CD1c-positive myeloid dendritic cell (primary cell): Measurements from ENCODE around the gene ZNF234.
"Not testable (repeated sequence)": the region's sequence is repeated elsewhere in the genome, so short reads cannot be mapped to it uniquely, and the experiment has no call there.

Experiments
- DNase-seq: peaks from one replicate; pipeline ENCODE4 v3.0.0-alpha.2; 2016; ENCODE audit errors: extremely low spot score

ZNF234 gene

DNA sequence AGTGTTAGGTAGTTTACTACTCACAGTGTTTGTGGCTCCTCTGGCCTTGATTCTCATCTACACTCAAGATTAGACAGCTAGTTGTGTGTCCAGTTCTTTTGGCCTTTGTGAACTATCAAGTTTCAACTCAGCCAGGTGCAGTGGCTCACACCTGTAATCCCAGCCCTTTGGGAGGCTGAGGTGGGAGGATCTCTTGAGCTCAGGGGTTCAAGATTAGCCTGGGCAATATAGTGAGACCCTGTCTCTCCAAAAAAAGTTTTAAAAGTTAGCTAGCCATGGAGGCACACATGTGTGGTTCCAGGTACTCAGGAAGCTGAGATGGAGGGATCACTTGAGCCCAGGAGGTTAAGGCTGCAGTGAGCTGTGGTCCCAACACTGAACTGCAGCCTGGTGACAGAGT lies 39.6 kb downstream of the ZNF234 start:
- DNase-seq = no peak

GRCh38 chr19:44182145-44182544 lies 40.8 kb downstream of the ZNF234 start:
- no peak for DNase-seq

DNA sequence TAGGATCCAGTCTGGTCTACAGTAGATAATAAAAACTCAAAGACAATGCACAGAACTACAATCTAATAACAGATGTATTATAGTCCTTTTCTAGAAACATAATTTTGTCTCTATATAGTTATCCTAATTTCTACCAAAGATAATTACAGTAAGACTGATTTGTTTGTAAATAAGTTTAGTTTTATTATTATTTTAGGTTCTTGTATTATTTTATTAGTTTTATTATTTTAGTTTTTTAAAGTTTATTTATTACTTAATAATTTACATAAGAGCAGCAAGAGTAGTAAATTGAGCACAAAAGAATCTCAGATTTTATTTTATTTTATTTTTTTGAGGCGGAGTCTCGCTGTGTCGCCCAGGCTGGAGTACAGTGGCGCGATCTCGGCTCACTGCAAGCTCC lies 48.7 kb downstream of the ZNF234 start:
- DNase-seq = no peak

DNA sequence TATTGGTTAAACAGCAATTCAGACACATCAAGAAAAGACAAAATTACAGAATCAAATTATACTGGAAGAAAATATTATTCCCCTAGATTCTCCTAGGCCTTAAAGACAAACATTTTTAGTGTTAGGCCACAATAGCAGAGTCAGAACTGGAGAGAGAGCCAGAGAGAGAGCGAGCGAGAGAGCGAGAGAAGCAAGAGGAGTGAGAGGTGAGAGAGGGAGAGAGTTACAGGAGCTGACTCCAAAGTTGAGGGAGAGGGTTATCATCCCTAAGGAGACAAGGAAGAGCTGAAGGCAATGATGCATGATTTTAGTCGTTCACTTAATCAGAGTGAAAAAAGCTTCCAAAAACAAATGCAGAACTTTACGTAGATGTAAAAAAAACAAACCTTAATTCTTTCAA lies 50.8 kb downstream of the ZNF234 start:
- DNase-seq = no peak

DNA sequence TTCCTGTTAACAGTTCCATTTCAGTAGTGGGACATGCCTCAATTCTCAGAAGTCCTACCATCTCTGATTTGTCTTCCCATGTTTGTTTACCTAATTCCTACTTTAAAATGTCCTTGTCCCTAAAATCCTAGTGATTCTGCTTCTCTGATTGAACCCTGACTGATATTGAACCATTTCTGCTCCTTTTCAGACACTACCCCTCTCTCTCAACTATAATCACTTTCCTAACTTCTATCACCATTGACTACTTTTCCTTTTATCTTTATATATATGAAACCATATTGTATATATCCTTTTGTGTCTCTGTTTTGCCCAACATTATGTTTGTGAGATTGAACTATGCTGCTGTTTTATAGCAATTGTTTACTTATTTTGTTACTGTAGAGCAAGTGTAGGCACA lies 55.4 kb downstream of the ZNF234 start:
- no peak for DNase-seq

- DNase-seq = no peak
These were observed 61.1 kb downstream of the ZNF234 start for GRCh38 chr19:44202470-44202869.

DNA sequence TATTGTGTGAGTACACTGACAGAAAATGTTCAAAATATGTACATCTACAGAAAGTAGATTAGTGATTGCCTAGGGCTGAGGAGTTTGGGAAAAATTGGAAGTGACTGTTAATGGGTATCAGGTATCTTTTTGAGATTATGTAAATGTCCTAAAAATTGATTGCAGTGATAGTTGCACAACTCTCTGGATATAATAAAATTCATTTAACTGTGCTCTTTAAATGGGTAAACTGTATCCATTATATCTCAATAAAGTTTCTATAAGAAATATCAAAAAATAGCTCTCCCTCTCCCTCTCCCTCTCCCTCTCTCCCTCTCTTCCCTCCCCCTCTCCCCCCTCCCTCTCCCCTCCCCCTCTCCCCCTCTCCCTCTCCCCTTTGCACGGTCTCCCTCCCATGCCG lies 61.6 kb downstream of the ZNF234 start:
- no peak for DNase-seq

- not testable (repeated sequence) for DNase-seq
These were observed 62.5 kb downstream of the ZNF234 start for GRCh38 chr19:44203877-44204276.

GRCh38 chr19:44204772-44205171 lies 63.4 kb downstream of the ZNF234 start:
- DNase-seq = no peak

DNA sequence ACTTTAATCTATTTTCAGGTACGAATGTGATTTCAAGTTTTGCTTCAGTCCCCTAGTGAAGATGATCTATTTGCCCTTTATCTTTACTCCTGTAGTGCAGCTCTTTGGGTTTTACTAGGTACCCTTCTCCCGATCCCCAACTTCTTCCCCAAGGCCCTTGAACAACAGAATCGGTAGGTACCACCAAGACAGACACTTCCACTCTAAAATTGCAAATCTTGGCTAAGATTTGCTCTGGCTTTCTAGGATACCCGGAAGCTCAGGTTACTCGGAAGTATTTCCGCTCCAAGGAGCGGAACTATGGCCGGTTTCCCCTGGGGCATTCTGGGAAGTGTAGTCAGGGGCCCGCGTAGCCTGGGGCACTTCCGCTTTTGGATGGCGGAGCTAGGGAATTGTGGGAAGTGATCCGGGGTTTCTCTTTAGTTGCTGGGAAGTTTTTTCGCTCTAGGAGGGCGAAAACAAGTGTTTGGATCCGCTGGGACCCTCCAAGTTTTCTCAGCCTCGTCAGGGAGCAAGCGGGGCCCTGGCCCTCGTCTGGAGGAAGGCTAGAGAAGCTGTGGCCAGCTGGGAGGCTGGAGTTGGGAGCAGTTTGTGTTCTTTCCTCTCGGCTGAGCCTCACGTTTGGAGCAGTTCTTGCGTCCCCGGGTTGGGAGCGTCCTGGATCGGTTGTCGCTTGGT lies 65.9 kb downstream of the ZNF234 start:
- peak; percentile 93 for DNase-seq
